Measurements from ENCODE around the gene TMBIM6. TPM values are rescaled to one million over a fixed set of nuclear protein-coding genes. Genes with fewer than 3 reads are reported as not detected.
"Not testable (repeated sequence)": the region's sequence is repeated elsewhere in the genome, so short reads cannot be mapped to it uniquely, and the experiment has no call there.

Gene TMBIM6
- total RNA-seq, 4 donors from 2014 or later: 292 to 468 (median 377) TPM

GRCh38 chr12:49706351-49707127 is 34.8 kb upstream of the TMBIM6 start:
- no peaks in the 10 kb centered on the region for H3K27me3 ChIP-seq
- peak; percentile 69 to 80 for DNase-seq (ENCODE audit: low spot score in 2 of 2)
- H3K4me1 ChIP-seq: peaks cover 35% of the 10 kb centered on the region
- peak overlapping the region; percentile 85 for H3K27ac ChIP-seq
- WGBS: 12% methylated on average over 10 of the region's 43 CpGs
- no peaks in the 10 kb centered on the region for H3K9me3 ChIP-seq
- TF ChIP-seq EP300 (IDR thresholded peaks at IDR 0.05): no peak
- no peak for TF ChIP-seq CTCF (IDR thresholded peaks at IDR 0.05)
- no peak for TF ChIP-seq POLR2A (IDR thresholded peaks at IDR 0.05)
- TF ChIP-seq POLR2AphosphoS5 (IDR thresholded peaks at IDR 0.05): no peak
- H3K4me3 ChIP-seq: peak overlapping the region; percentile 67
- H3K36me3 ChIP-seq: no peaks in the 10 kb centered on the region

- peak; percentile 97 for TF ChIP-seq CTCF (IDR thresholded peaks at IDR 0.05)
- peak in 1 of 2 donors; percentile 13 for TF ChIP-seq POLR2A (IDR thresholded peaks at IDR 0.05)
- peak in 2 of 3 donors; percentile 74 to 91 for TF ChIP-seq POLR2AphosphoS5 (IDR thresholded peaks at IDR 0.05)
- TF ChIP-seq EP300 (IDR thresholded peaks at IDR 0.05): no peak
- Histone ChIP-seq H3K9me3 (no peaks in the 10 kb centered on the region), H3K4me1 (peaks cover 35% of the 10 kb centered on the region), H3K4me3 (peak within 1 kb of the TSS; percentile 67), H3K27me3 (no peaks in the 10 kb centered on the region), H3K27ac (peak within 1 kb of the TSS; percentile 85), H3K36me3 (no peaks in the 10 kb centered on the region)
- 0% methylated on average over 17 of the region's 93 CpGs for WGBS
- peak; percentile 97 for DNase-seq (ENCODE audit: low spot score in 2 of 2)
Measured at GRCh38 chr12:49707128-49707811, 34.1 kb upstream of the TMBIM6 start, which contains the start of gene FMNL3. TSS of gene FMNL3 (minus strand) at chr12:49707405. CDS start at chr12:49707180, 225 bp downstream.

GRCh38 chr12:49707812-49708147 is 33.6 kb upstream of the TMBIM6 start:
- Histone ChIP-seq H3K27ac (no peak overlapping the region), H3K27me3 (no peaks in the 10 kb centered on the region), H3K9me3 (no peaks in the 10 kb centered on the region), H3K36me3 (no peaks in the 10 kb centered on the region), H3K4me3 (peak overlapping the region; percentile 67), H3K4me1 (peaks cover 30% of the 10 kb centered on the region)
- no peak for TF ChIP-seq POLR2A (IDR thresholded peaks at IDR 0.05)
- no peak for TF ChIP-seq CTCF (IDR thresholded peaks at IDR 0.05)
- TF ChIP-seq EP300 (IDR thresholded peaks at IDR 0.05): no peak
- no peak for TF ChIP-seq POLR2AphosphoS5 (IDR thresholded peaks at IDR 0.05)
- DNase-seq (ENCODE audit: low spot score in 2 of 2): no peak
- 46% methylated on average over 11 of the region's 11 CpGs for WGBS

GRCh38 chr12:49708851-49709250 is 32.5 kb upstream of the TMBIM6 start:
- no peak for TF ChIP-seq POLR2AphosphoS5 (IDR thresholded peaks at IDR 0.05)
- TF ChIP-seq CTCF (IDR thresholded peaks at IDR 0.05): no peak
- no peak for TF ChIP-seq POLR2A (IDR thresholded peaks at IDR 0.05)
- no peak for TF ChIP-seq EP300 (IDR thresholded peaks at IDR 0.05)
- H3K27me3 ChIP-seq: peaks cover 6% of the 10 kb centered on the region
- WGBS: 79% methylated on average over 3 of the region's 3 CpGs
- no peaks in the 10 kb centered on the region for H3K36me3 ChIP-seq
- no peaks in the 10 kb centered on the region for H3K9me3 ChIP-seq
- peaks cover 26% of the 10 kb centered on the region for H3K4me1 ChIP-seq
- no peak overlapping the region for H3K4me3 ChIP-seq
- no peak overlapping the region for H3K27ac ChIP-seq
- DNase-seq (ENCODE audit: low spot score in 2 of 2): no peak

GRCh38 chr12:49713952-49714351 is 27.4 kb upstream of the TMBIM6 start:
- not testable (repeated sequence) for H3K9me3 ChIP-seq; H3K36me3 ChIP-seq; H3K4me1 ChIP-seq; H3K27ac ChIP-seq; DNase-seq (ENCODE audit: low spot score in 2 of 2); H3K4me3 ChIP-seq
- 96% methylated on average over 3 of the region's 3 CpGs for WGBS
- peaks cover 19% of the 10 kb centered on the region for H3K27me3 ChIP-seq
